CD4-positive, CD25-positive, alpha-beta regulatory T cell (primary cell): ENCODE results near the gene OST4. TPM values are rescaled to one million over a fixed set of nuclear protein-coding genes. Genes with fewer than 3 reads are reported as not detected.

ENCODE experiments used
- ATAC-seq, 2 donors: fragments of 150-1000 bp; cut with Tn5 transposase; one replicate each; pipeline ENCODE4 v1.10.0; 2021; ENCODE audit warnings: low read depth in 2 of 2, moderate number of reproducible peaks in 2 of 2, moderate library complexity in 1 of 2
- DNase-seq, 3 donors: peaks; one replicate each; pipeline versions ENCODE4 v3.0.0 to v3.0.0-alpha.2; 2012 to 2022; ENCODE audit warnings: mixed read lengths in 1 of 3
- H3K27ac ChIP-seq: one replicate; pipeline ENCODE4 v1.7.0; 2013; ENCODE audit warnings: mild to moderate bottlenecking, low read length; ENCODE audit not compliant: insufficient read depth, poor library complexity, severe bottlenecking
- H3K27me3 ChIP-seq: one replicate; pipeline ENCODE4 v1.7.0; 2013; ENCODE audit warnings: low read length; ENCODE audit not compliant: control insufficient read depth, insufficient read depth
- H3K36me3 ChIP-seq: one replicate; pipeline ENCODE4 v1.7.0; 2013; ENCODE audit warnings: mild to moderate bottlenecking, low read length, moderate library complexity; ENCODE audit not compliant: control insufficient read depth, insufficient read depth
- H3K4me1 ChIP-seq: 2 replicates; pipeline ENCODE4 v1.7.0; 2013; ENCODE audit warnings: mild to moderate bottlenecking, low read length; ENCODE audit not compliant: insufficient read depth, control insufficient read depth, poor library complexity, severe bottlenecking
- H3K4me3 ChIP-seq: one replicate; pipeline ENCODE4 v1.7.0; 2013; ENCODE audit warnings: low read depth, mild to moderate bottlenecking, low read length, moderate library complexity
- H3K9me3 ChIP-seq, 2 experiments: 1 replicate in 1 of 2; 2 replicates in 1 of 2; pipeline ENCODE4 v1.7.0; 2013; ENCODE audit warnings: low read length in 2 of 2, mild to moderate bottlenecking in 1 of 2, moderate library complexity in 1 of 2; ENCODE audit not compliant: control insufficient read depth in 2 of 2
- H3K27ac Mint-ChIP-seq, 3 donors: one replicate each; pipeline ENCODE4 v1.8.0; 2020 to 2022; ENCODE audit warnings: mild to moderate bottlenecking in 3 of 3, mixed read lengths in 3 of 3, moderate library complexity in 2 of 3
- H3K27me3 Mint-ChIP-seq: one replicate; pipeline ENCODE4 v1.8.0; 2022; ENCODE audit warnings: mild to moderate bottlenecking, mixed read lengths
- H3K36me3 Mint-ChIP-seq: one replicate; pipeline ENCODE4 v1.8.0; 2020; ENCODE audit warnings: mixed read lengths
- H3K4me1 Mint-ChIP-seq, 4 donors: one replicate each; pipeline ENCODE4 v1.8.0; 2020 to 2022; ENCODE audit warnings: mixed read lengths in 4 of 4, mild to moderate bottlenecking in 1 of 4
- H3K4me3 Mint-ChIP-seq, 4 donors: one replicate each; pipeline ENCODE4 v1.8.0; 2020 to 2022; ENCODE audit warnings: mild to moderate bottlenecking in 4 of 4, mixed read lengths in 4 of 4, moderate library complexity in 3 of 4
- H3K9me3 Mint-ChIP-seq, 7 donors: one replicate each; pipeline ENCODE4 v1.8.0; 2020 to 2022; ENCODE audit warnings: mixed read lengths in 7 of 7, mild to moderate bottlenecking in 3 of 7, moderate library complexity in 2 of 7
- polyA plus RNA-seq, 4 donors: library from polyadenylated mRNA; unstranded; fragments of 300-500 nt; fragmentation: Illumina TruSeq; gene quantifications; one replicate each; pipeline ENCODE4 v1.2.3, GENCODE V29; 2021
- total RNA-seq: library from RNA; stranded (reverse); gene quantifications from one replicate; pipeline ENCODE4 v1.2.3, GENCODE V29; 2022

The OST4 gene
- total and polyA plus RNA-seq, 5 donors from 2014 or later, result 279 to 1,033 (median 867) TPM

DNA sequence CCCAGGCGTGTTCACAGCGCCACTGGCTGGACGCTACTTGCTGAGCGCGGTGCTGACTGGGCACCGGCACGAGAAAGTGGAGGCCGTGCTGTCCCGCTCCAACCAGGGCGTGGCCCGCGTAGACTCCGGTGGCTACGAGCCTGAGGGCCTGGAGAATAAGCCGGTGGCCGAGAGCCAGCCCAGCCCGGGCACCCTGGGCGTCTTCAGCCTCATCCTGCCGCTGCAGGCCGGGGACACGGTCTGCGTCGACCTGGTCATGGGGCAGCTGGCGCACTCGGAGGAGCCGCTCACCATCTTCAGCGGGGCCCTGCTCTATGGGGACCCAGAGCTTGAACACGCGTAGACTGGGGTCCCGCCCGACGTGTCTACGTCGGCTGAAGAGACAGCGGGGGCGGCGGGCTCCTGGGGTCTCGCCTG is 14.2 kb upstream of the OST4 start:
- H3K4me1 ChIP-seq, result peaks cover 39% of the 10 kb centered on the region
- DNase-seq (peak in 1 of 3 donors; percentile 49), ATAC-seq (no peak)
- no peak overlapping the region for H3K4me3 ChIP-seq
- H3K27me3 ChIP-seq, result no peaks in the 10 kb centered on the region
- peak overlapping the region; percentile 86 for H3K27ac ChIP-seq
- Mint-ChIP-seq H3K4me1 (peaks cover 5 to 39% (median 17%) of the 10 kb centered on the region in 4 donors), H3K36me3 (no peaks in the 10 kb centered on the region), H3K4me3 (peak overlapping the region; percentile 76 to 90 (median 80)), H3K9me3 (no peaks in the 10 kb centered on the region), H3K27ac (peak overlapping the region; percentile 51 to 76 (median 52)), H3K27me3 (no peaks in the 10 kb centered on the region)
- no peaks in the 10 kb centered on the region for H3K36me3 ChIP-seq
- no peaks in the 10 kb centered on the region for H3K9me3 ChIP-seq

DNA sequence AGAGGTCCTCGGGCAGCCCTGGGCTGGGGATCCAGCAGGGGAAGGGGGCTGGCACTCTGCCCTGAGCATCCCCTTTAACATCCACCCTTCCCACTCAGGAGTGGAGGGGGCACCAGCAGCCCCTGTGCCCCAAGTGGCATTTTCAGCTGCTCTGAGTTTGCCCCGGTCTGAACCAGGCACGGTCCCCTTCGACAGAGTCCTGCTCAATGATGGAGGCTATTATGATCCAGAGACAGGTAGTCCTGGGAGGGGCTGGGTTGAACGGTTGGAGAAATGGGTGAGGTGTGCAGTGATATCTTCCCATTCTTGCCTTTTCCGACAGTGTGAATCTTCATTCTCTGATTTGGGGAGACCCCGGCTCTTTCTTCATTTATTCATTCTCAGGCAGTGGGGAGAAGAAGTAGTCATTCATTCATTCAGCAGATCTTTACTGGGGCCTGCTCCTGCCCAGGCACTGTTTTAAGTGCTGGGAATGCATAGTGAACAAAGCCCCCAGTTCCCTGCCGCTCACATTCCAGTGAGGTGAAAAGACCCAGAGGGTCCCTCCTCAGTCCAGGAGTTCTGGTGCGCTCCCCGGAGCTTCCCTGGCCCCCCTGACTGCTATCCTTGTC is 13.7 kb upstream of the OST4 start:
- Mint-ChIP-seq H3K27me3 (no peaks in the 10 kb centered on the region), H3K9me3 (no peaks in the 10 kb centered on the region), H3K27ac (peak overlapping the region; percentile 51 to 91 (median 76)), H3K36me3 (no peaks in the 10 kb centered on the region), H3K4me1 (peaks cover 5 to 43% (median 17%) of the 10 kb centered on the region in 4 donors), H3K4me3 (peak overlapping the region; percentile 76 to 90 (median 80))
- Histone ChIP-seq H3K27me3 (no peaks in the 10 kb centered on the region), H3K4me1 (peaks cover 40% of the 10 kb centered on the region), H3K9me3 (no peaks in the 10 kb centered on the region), H3K36me3 (no peaks in the 10 kb centered on the region), H3K4me3 (no peak overlapping the region), H3K27ac (peak overlapping the region; percentile 86)
- DNase-seq, result no peak
- no peak for ATAC-seq

DNA sequence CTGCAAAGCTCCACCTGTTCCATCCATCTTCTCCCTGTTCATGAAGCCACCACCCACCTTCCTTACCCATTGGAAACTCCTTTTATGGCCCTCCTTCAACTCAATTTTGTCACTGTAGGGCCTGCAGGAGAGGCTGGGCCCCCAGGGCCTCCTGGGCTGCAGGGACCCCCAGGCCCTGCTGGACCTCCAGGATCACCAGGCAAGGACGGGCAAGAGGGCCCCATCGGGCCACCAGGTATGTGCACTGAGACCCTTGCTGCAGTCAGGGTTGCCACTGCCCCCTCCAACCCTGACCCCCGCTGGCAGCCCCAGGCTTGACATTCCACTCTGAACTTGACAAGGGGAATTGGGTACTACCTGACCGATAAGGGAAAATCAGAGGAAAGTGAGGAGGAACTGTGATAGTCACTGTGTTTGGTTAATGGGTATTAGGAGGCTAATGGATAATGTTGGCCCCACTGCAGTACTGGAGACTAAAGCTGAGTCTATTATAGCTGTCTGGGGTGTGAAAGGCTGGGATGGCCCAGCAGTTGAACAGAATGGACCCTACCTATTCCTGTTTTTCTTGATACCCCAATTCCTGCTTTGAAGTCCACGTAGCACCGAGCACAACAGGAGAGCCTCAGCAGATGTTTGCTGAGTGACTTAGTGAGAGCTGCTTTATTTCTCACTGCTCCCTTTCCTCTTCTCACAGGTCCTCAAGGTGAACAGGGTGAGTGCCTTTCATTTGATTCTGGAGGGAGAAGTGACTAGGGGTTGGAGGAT is 13.0 kb upstream of the OST4 start:
- DNase-seq, result no peak
- no peaks in the 10 kb centered on the region for H3K27me3 Mint-ChIP-seq
- H3K4me1 Mint-ChIP-seq, result peaks cover 5 to 44% (median 17%) of the 10 kb centered on the region in 4 donors
- no peak overlapping the region for H3K4me3 ChIP-seq
- no peak overlapping the region for H3K27ac ChIP-seq
- no peak for ATAC-seq
- H3K9me3 ChIP-seq, result no peaks in the 10 kb centered on the region
- H3K4me1 ChIP-seq, result peaks cover 40% of the 10 kb centered on the region
- peak overlapping the region; percentile 76 to 90 (median 80) for H3K4me3 Mint-ChIP-seq
- no peaks in the 10 kb centered on the region for H3K9me3 Mint-ChIP-seq
- no peaks in the 10 kb centered on the region for H3K27me3 ChIP-seq
- H3K27ac Mint-ChIP-seq, result peak overlapping the region in 1 of 3 donors; percentile 55
- no peaks in the 10 kb centered on the region for H3K36me3 ChIP-seq
- H3K36me3 Mint-ChIP-seq, result no peaks in the 10 kb centered on the region

DNA sequence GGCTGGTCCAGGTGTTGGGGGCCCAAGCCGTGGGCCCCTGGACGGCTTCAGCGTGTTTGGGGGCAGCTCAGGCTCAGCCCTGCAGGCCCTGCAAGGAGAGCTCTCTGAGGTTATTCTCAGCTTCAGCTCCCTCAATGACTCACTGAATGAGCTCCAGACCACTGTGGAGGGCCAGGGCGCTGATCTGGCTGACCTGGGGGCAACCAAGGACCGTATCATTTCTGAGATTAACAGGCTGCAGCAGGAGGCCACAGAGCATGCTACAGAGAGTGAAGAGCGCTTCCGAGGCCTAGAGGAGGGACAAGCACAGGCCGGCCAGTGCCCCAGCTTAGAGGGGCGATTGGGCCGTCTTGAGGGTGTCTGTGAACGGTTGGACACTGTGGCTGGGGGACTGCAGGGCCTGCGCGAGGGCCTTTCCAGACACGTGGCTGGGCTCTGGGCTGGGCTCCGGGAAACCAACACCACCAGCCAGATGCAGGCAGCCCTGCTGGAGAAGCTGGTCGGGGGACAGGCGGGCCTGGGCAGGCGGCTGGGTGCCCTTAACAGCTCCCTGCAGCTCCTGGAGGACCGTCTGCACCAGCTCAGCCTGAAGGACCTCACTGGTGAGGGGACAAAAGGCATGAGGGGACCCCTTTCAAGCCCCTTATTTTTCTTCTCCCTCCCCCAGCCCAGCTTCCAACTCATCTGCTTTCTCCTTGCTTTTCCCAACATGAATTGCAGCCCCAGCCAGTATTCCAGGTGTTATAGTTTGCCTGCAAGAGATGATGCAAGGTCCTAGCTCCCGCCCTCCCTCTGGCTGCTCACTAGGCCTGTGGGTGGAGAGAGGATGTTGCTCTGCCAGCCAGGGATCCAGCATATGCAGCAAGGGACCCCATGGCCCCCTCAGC is 12.2 kb upstream of the OST4 start:
- Histone ChIP-seq H3K4me3 (no peak overlapping the region), H3K9me3 (no peaks in the 10 kb centered on the region), H3K4me1 (peaks cover 40% of the 10 kb centered on the region), H3K27me3 (no peaks in the 10 kb centered on the region), H3K36me3 (no peaks in the 10 kb centered on the region), H3K27ac (no peak overlapping the region)
- ATAC-seq (no peak), DNase-seq (no peak)
- no peaks in the 10 kb centered on the region for H3K9me3 Mint-ChIP-seq
- no peak overlapping the region for H3K27ac Mint-ChIP-seq
- no peaks in the 10 kb centered on the region for H3K36me3 Mint-ChIP-seq
- H3K27me3 Mint-ChIP-seq, result no peaks in the 10 kb centered on the region
- peaks cover 5 to 42% (median 17%) of the 10 kb centered on the region in 4 donors for H3K4me1 Mint-ChIP-seq
- peak overlapping the region in 1 of 4 donors; percentile 82 for H3K4me3 Mint-ChIP-seq

DNA sequence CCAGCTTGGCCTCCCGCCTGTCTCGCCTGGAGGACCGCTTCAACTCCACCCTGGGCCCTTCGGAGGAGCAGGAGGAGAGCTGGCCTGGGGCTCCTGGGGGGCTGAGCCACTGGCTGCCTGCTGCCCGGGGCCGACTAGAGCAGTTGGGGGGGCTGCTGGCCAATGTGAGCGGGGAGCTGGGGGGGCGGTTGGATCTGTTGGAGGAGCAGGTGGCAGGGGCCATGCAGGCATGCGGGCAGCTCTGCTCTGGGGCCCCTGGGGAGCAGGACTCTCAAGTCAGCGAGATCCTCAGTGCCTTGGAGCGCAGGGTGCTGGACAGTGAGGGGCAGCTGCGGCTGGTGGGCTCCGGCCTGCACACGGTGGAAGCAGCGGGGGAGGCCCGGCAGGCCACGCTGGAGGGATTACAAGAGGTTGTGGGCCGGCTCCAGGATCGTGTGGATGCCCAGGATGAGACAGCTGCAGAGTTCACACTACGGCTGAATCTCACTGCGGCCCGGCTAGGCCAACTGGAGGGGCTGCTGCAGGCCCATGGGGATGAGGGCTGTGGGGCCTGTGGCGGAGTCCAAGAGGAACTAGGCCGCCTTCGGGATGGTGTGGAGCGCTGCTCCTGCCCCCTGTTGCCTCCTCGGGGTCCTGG is 11.4 kb upstream of the OST4 start:
- DNase-seq, result no peak
- no peak overlapping the region for H3K27ac Mint-ChIP-seq
- H3K4me3 Mint-ChIP-seq, result peak overlapping the region in 1 of 4 donors; percentile 10
- H3K27me3 Mint-ChIP-seq, result no peaks in the 10 kb centered on the region
- no peaks in the 10 kb centered on the region for H3K9me3 ChIP-seq
- no peak overlapping the region for H3K27ac ChIP-seq
- no peak overlapping the region for H3K4me3 ChIP-seq
- H3K36me3 Mint-ChIP-seq, result no peaks in the 10 kb centered on the region
- H3K9me3 Mint-ChIP-seq, result no peaks in the 10 kb centered on the region
- no peak for ATAC-seq
- H3K4me1 ChIP-seq, result peaks cover 40% of the 10 kb centered on the region
- H3K4me1 Mint-ChIP-seq, result peaks cover 5 to 40% (median 17%) of the 10 kb centered on the region in 4 donors
- H3K27me3 ChIP-seq, result no peaks in the 10 kb centered on the region
- no peaks in the 10 kb centered on the region for H3K36me3 ChIP-seq

DNA sequence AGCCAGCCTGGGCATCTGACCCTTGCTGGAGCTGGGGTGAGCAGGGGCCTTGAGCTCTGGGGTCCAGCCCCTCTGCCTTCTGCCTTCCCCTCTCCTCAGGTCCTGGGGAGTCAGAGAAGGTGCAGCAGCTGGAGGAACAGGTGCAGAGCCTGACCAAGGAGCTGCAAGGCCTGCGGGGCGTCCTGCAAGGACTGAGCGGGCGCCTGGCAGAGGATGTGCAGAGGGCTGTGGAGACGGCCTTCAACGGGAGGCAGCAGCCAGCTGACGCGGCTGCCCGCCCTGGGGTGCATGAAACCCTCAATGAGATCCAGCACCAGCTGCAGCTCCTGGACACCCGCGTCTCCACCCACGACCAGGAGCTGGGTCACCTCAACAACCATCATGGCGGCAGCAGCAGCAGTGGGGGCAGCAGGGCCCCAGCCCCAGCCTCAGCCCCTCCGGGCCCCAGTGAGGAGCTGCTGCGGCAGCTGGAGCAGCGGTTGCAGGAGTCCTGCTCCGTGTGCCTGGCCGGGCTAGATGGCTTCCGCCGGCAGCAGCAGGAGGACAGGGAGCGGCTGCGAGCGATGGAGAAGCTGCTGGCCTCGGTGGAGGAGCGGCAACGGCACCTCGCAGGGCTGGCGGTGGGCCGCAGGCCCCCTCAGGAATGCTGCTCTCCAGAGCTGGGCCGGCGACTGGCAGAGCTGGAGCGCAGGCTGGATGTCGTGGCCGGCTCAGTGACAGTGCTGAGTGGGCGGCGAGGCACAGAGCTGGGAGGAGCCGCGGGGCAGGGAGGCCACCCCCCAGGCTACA is 10.7 kb upstream of the OST4 start:
- peak overlapping the region; percentile 69 for H3K4me3 ChIP-seq
- no peak for ATAC-seq
- Mint-ChIP-seq H3K4me3 (peak overlapping the region in 1 of 4 donors; percentile 82), H3K36me3 (no peaks in the 10 kb centered on the region), H3K27me3 (no peaks in the 10 kb centered on the region), H3K4me1 (peaks cover 0 to 34% (median 15%) of the 10 kb centered on the region in 4 donors), H3K27ac (peak overlapping the region in 2 of 3 donors; percentile 95 to 100), H3K9me3 (no peaks in the 10 kb centered on the region)
- no peaks in the 10 kb centered on the region for H3K27me3 ChIP-seq
- H3K27ac ChIP-seq, result peak overlapping the region; percentile 81
- H3K4me1 ChIP-seq, result peaks cover 37% of the 10 kb centered on the region
- no peaks in the 10 kb centered on the region for H3K9me3 ChIP-seq
- no peaks in the 10 kb centered on the region for H3K36me3 ChIP-seq
- DNase-seq, result no peak

DNA sequence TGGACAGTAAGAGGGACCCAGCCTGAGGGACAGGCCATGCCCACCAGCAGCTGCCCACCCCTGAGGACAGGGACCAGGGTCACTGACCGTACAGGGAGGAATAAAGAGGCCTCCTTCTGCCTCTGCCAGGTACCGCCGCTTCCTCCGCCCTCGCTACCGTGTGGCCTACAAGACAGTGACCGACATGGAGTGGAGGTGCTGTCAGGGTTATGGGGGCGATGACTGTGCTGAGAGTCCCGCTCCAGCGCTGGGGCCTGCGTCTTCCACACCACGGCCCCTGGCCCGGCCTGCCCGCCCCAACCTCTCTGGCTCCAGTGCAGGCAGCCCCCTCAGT is 9.1 kb upstream of the OST4 start:
- Histone ChIP-seq H3K9me3 (no peaks in the 10 kb centered on the region), H3K36me3 (no peaks in the 10 kb centered on the region), H3K27me3 (no peaks in the 10 kb centered on the region), H3K4me3 (no peak overlapping the region), H3K4me1 (peaks cover 29% of the 10 kb centered on the region), H3K27ac (peak overlapping the region; percentile 81)
- Mint-ChIP-seq H3K4me3 (peak overlapping the region in 2 of 4 donors; percentile 44 to 47), H3K36me3 (no peaks in the 10 kb centered on the region), H3K27ac (peak overlapping the region in 1 of 3 donors; percentile 99), H3K4me1 (peaks cover 7 to 34% (median 16%) of the 10 kb centered on the region in 4 donors), H3K27me3 (no peaks in the 10 kb centered on the region), H3K9me3 (no peaks in the 10 kb centered on the region)
- DNase-seq (no peak), ATAC-seq (no peak)
